HG02610 (cell line): Measurements from ENCODE around the gene PDE6H.

Experiments
- ATAC-seq: cut with Tn5 transposase; IDR thresholded peaks from one replicate; pipeline ENCODE4 v1.9.1; 2021; ENCODE audit warnings: mild to moderate bottlenecking, moderate library complexity; ENCODE audit not compliant: unreplicated experiment

Gene PDE6H

DNA sequence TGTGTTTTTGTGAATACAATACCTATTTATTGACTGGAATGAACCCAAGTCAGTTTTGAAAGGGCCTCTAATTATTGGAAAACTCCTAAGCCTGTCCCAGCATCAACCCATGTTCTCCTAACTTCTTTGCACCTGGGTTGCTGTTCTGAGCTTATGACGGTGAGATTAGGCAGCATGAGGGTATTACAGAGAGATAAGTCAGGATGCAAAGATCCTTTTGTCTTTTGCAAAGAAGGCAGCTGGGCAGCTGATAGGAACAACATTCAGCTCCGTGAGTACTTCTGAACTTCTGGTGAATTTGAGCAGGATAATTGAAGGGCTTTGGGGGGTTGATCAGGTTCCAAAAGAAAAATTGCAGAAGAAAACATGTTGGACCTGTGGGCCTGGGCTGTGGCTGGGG is at the start of gene PDE6H:
TSS of gene PDE6H (plus strand) at position 227 of the 400 bp plus-strand sequence. CDS start 4,971 bp downstream, outside the sequence.
- ATAC-seq, result no peak

DNA sequence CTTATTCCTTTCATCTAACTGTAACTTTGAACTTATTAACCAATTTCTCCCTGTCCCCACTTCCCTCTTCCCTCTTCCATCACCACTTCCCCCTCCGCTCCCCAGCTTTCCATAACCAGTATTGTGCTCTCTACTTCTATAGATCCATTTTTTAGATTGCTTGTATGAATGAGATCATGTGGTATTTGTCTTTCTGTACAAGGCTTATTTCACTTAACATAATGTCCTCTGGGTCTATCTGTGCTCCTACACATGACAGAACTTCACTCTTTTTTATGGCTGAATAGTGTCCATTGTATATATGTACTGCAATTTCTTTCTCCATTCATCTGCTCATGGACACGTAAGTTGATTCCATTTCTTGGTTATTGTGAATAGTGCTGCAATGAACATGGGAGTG is 48.9 kb upstream of the PDE6H start:
- no peak for ATAC-seq

DNA sequence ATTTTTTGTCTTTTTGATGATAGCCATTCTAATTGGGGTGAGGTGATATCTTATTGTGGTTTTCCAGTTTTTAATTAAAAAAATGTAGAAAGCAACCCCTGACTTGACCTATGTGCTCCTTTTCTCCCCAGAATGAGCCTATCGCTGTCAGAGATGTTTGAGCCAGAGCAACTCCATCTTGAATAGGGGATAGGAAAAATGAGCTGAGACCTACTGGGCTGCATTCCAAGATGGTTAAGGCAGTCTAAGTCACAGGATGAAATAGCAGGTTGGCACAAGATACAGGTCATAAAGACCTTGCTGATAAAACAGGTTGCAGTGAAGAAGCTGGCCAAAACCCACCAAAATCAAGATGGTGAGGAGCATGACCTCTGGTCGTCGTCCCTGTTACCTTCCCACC is 48.3 kb upstream of the PDE6H start:
- ATAC-seq, result no peak

DNA sequence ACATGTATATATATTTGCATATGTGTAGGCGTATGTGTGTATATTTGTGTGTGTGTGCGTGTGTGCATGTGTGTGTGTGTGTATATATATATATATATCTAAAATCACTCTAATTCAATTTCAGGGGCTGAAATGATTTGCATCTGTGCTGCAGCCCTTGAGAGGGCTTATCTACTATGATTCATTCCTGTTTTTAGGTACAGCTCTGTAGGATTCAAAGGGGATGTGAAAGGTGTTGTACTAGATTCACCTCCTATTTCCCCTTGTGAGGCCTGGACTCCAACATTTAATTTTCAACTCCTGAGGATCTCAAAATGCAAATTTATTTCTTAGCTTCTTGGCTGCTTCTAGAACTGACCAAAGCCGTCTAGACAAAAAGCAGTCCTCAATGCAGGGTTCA is 45.6 kb upstream of the PDE6H start:
- ATAC-seq, result no peak

DNA sequence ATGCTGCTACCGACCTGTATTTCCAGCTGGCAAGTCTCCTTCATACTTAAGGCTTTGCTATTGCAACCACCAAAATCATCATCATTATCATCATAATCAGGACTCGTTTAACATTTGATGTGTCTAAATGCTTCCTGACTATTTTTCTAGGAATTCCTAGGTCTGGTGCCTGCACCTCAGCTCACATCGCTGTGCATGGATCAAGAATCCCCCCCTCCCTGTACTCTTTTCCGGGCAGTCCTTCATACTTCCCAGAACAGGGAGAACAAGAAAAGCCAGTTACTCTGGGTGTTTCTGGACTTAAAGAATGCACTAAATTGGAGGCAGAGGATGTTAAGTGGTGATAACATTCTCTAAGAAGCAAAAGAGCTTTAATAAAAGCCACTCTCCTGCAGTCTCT is 43.9 kb upstream of the PDE6H start:
- ATAC-seq, result no peak

DNA sequence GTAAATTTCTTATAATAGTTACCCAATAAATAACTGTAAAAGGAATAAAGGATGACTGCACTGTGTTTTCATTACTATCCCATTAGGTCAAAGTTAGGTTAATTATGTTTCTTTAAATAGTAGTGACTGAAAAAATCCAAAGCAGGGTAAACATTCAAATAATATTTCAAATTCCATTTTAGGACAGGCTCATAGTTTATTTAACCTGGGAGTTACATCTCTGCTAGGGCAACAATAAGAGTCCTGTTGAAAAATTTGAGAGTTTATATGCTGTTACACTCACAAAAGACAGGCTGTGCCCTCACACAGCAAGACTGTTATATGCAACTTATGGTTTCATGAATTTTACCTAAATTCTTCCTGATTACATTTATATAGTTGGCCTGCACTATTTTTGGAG is 42.5 kb upstream of the PDE6H start:
- ATAC-seq, result no peak

DNA sequence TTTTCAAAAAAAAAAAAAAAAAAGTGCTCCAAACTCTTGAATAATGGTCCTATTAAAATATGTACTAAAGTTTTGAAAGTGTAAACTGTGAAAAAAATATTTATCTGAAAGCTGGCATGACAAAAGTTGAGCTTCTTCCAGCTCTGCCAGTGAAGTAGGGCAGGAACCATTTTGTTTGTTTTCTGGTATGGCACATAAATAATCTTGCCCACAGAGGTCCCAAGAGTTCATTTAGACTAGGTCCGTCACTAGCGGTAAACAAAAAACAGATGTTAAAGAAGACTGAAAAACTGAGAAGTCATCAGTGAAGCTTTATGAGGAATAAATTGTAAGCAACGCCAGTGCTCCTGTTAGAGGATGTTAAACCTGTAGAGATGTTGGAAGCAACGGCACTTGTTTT is 41.5 kb upstream of the PDE6H start:
- ATAC-seq, result no peak

DNA sequence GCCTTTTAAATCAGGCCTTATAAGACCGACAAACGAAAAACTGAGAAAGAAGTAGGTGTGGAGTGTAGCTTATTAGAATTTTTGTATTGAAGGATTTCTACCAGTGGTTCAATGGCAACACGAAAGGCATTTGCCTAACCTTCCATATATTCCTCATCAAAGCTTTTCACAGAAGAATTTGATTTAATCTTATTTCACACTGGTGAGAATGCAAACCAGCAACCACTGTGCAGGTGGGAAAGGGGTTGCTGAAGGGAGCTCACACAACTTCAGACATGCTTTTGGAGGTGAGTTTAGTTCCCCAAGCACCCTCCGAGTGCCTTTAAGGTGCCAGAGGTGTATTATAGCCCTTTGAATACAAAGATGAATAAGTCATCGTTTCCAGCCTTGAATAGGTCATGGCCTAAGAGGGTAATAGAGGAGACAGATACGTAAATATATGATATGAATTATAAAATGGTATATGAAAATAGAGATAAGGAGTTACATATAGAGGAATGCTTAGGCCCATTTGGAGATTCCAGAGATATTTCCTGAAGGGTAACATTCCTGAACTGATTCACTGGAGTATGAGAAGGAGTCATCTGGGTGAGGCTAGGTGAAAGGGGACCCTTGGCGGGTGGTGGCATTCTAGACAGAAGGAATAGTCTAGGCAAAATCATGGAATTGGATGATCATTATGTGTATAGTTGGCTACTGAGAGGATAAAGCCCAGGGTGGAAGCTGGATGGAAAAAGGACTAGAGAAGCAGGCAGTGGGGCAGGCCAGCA is 40.9 kb upstream of the PDE6H start:
- ATAC-seq, result no peak

DNA sequence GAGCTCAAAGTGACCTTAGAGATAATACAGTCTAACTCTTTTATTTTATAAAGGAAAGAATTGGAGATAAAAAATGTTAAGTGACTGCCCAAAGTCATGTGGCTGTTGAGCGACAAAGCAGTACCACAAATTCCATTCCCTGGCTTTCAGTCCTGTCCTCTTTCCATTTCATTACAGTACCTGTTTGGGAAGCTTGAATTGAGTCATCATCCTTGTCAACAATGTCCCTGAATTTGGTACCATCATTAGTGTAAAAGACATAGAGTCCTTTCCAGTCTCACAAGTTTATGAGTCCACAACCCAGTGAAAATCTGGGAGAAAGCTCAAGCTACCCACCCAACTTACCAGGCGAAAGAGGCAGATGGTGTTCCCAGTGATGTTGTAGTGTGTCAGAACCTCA is 38.3 kb upstream of the PDE6H start:
- ATAC-seq, result no peak

DNA sequence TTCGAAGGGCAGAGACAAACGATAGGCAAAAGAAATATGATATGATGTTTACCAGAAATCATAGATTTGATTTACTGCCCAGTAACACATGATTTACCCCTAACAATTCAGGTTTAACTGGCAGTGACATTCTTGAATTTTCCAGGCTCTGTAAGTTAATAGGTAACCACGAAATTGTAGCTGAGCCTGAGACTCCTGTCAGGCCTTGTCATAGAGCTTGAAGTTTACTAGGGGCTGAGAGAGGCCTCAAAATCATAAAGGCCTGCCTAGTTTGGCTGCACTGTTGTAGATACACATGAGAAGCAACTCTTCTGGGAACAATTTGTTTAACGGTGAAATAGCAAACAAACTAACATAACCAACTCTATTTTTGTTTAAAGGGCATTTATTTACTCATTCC is 37.8 kb upstream of the PDE6H start:
- ATAC-seq, result no peak

DNA sequence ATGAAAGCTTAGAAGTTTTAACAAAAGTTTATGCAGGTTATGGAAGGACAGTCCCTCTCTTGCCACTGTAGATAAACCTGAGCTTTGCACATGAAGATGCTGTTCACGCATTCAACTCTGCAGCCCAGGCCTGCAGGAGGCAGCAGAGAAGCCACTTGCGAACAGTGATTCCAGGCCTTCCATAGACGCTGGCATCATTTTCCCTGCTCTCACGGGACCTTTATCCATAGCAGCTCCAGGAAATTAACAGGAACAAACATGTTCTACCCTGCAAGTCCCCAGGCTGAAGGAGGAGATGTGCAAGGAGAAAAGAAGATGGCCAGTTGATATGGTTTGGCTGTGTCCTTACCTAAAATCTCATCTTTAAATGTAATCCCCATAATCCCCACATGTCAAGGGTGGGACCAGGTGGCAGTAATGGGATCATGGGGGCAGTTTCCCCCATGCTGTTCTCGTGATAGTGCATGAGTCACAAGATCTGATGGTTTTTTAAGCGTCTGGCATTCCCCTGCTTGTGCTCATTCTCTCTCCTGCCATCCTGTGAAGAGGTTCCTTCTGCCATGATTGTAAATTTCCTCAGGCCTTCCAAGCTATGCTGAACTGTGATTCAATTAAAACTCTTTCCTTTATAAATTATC is 36.5 kb upstream of the PDE6H start:
- ATAC-seq, result no peak

DNA sequence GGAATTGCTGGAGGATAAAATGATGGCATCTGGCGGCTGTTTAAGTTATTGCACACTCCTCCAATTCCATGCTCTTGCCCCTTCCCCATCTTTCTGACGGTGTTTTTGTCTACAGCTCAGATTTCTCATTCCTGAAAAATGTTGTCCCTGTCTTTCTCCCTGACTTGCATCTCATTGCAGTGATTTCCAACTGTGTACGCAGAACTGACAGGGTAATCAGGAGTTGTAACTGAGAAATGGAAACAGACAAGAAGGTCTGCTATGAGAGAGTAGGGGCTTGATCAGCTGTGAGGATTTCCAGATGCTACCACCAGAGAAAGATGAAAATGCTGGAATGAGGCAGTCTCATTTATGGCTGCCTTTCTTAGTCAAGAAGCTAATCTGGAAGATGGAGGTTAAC is 35.8 kb upstream of the PDE6H start:
- ATAC-seq, result no peak

DNA sequence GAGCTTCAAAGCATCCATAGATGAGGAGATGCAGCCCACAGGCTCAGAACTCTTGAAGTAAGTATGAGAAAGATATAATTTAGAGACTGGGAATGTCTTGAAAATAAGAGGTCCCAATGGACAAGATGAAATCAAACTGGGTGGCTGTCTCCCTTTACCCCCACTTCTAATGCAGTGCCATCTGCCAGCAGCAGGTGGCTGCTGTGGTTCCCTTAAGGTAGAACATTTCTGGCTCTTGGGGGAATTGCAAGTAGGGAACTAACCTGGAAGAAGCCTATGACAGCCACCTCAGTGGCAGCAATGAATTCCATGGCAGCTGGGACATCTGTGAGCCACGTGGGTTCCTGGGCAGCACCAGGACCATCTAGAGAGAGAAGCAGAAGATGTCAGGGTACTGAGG is 35.2 kb upstream of the PDE6H start:
- no peak for ATAC-seq

DNA sequence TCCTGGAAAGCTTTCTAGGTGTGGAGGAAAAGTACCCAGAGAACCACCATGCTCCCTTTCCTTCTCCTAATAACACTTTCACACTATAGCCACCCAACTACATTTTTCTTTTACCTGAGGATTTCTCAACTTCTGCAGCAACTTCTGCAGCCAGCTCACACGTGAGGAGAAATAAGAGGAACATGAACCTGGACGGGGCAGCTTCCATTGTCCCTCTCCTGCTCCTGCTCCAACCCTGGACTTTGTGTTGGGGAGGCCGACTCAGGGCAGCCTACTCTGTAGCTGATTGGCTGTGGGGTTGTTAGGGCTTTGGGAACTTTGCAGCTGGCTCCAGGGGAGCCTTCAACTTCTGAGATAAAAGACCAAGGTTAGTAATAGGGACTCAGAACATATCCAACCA is 34.5 kb upstream of the PDE6H start, which contains the start of gene ERP27:
TSS of gene ERP27 (minus strand) at position 237 of the 400 bp plus-strand sequence. CDS start at position 208, 29 bp downstream.
- ATAC-seq, result no peak

DNA sequence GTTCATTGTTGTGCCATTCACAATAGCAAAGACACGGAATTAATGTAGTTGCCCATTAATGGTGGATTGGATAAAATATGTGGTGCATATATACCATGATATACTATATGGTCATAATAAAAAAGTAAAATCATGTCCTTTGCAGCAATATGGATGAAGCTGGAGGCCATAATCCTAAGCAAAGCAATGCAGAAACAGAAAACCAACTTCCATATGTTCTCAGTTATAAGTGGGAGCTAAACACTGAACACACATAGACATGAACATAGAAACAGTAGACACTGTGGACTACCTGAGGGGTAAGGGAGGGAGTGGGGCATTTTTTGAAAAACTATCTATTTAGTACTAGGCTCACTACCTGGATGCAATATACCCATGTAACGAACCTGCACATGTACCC is 31.5 kb upstream of the PDE6H start:
- ATAC-seq, result no peak

DNA sequence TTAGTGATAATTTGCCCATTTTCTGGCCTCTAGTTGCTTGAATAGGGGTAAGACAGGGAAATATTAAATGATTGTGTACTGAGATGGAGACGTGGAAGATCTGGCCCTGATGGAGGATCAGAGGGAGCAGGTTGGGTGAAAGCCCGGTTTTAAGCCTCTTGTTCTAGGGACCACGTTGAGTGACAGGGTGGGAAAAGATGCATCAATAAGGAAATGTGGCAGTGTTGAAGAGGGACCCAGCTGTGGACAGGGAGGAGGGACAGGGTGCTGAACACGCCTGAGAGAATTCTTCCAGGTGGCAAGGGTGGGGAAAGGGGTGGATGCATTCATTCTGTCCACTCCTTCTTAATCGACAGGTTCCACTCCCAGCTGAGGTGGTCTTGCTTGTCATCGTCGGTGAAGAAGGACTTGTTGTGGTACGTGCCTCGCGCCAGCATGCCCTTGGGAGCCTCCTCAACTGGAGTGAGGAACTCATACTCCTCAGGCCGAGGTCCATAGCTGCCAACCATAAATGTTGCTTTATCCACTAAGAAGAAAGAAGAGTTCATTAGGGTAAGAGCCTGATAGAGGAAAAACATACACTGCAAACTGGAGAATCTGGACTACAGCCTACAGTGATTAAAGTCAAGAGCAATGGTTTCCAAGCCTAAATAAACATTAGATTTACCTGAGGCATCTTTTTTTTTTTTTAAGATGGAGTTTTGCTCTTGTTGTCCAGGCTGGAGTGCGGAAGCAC is 30.5 kb upstream of the PDE6H start:
- no peak for ATAC-seq

DNA sequence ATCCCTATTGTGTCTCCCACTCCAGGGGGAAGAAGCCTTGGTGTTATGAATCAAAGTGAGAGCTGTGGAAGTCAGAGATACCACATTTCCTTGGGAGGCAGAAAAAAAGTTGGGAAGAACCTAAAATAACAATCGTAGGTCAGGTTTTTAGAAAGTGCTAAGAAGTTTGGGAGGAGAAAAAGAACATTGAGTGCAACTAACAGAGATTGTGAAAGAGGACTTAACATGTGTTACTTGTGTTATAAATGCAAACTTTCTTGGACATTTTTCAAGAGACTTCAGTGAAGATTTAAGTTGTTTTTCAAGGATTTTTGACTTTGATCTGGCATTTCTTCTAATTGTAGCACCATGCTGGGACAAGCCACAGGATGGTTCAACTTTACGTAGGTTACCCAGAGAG is 26.7 kb upstream of the PDE6H start:
- ATAC-seq, result no peak

DNA sequence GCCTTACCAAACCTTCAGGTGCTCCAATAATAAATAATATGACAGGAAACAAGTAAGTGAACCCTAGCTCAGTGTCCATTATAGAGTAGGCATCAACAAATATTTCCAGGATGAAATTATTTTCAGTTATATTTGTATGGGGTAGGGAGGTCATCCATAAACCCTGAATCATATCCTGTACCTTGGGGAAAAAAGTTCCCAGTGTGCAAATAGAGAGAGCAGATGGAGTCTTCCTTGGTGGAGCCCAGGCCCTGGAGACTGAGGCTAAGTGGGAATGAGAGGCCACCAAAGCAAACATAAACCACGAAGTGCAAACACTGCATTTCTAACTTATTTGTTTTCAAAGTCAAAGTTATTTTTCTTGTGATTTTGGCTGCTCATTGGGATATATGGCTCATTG is 26.0 kb upstream of the PDE6H start:
- ATAC-seq, result no peak

DNA sequence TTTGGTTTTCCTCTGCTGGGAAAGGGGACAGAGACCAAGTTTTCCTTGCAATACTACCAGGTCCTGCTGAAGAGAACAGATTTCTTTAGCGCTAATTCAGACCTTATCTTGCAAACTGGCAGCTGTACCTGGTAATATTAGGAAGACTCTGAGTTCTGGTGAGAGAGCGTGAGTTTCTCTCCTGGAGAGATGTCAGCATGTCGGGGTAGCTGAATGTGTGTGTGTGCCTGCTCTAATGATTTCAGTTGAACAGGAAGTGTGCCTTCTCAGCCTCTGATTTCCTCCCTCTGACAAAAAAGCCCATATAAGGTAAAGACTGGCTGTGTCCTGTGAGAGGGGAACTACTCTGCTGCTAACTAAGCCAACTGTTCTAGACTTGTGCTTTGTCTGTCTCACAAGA is 24.2 kb upstream of the PDE6H start:
- peak; percentile 91 for ATAC-seq

DNA sequence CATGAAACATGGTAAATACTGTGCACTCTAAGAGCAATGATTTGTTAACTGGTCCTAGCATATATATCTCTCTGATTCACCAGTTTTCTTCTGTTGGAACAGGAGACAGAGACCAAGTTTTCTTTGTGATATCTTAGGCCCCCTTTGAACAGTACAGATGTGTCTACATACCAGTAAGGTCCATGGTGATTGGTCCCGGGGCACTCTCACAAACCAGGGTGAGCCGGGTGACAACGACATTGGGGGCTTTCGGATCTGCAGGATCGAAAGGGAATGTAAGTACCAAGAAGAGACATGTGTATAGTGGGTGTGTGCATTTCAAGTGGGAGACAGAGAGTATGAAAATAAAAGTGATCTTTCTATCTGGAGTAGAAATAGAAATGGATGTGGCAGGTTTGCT is 23.2 kb upstream of the PDE6H start:
- ATAC-seq, result no peak

DNA sequence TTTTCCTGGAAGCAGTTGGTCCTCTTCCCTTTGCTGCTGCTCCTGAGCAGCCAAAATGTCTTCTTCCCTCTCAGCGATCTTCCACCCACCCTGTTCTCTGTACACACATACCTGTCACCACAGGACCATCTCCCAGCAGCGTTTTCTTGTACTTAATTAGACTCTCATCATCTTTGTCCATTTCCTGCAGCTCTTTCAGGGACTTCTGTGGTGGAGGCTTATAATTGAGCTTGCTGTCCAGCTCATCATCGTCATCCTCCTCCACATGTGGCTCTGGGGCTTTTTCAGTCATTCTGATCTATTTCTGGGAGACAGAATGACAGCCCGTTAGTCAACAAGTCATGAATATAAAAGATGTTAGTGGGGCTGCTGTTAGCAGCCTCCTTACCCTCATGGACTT is 22.4 kb upstream of the PDE6H start:
- peak; percentile 32 for ATAC-seq
